GOT3 (cell line): ENCODE data around the gene FAM3B.
"Not testable (repeated sequence)": the region's sequence is repeated elsewhere in the genome, so short reads cannot be mapped to it uniquely, and the experiment has no call there.

ENCODE experiments used
- DNase-seq: peaks from one replicate; lab custom pipeline; 2025; ENCODE audit warnings: mixed read lengths; lab: John Stamatoyannopoulos, UW

Gene FAM3B

GRCh38 chr21:41316200-41317062, at the start of gene FAM3B:
FAM3B (plus strand) TSS chr21:41316801; CDS start chr21:41316880, 79 bp downstream.
- no peak for DNase-seq

- no peak for DNase-seq
Observed at GRCh38 chr21:41267346-41267745, 49.3 kb upstream of the FAM3B start.

GRCh38 chr21:41269535-41269934, 47.1 kb upstream of the FAM3B start:
- no peak for DNase-seq

- no peak for DNase-seq
Observed at GRCh38 chr21:41277196-41277595, 39.4 kb upstream of the FAM3B start.

- DNase-seq: no peak
Observed at GRCh38 chr21:41277846-41278245, 38.8 kb upstream of the FAM3B start.

GRCh38 chr21:41280115-41280919, 36.3 kb upstream of the FAM3B start:
- DNase-seq: no peak

- no peak for DNase-seq
Observed at GRCh38 chr21:41282412-41282811, 34.2 kb upstream of the FAM3B start.

GRCh38 chr21:41283211-41283818, 33.3 kb upstream of the FAM3B start:
- no peak for DNase-seq

- DNase-seq: no peak
Observed at GRCh38 chr21:41289431-41289830, 27.2 kb upstream of the FAM3B start.

GRCh38 chr21:41290106-41290799, 26.3 kb upstream of the FAM3B start:
- DNase-seq: no peak

GRCh38 chr21:41294548-41295231, 21.9 kb upstream of the FAM3B start:
- no peak for DNase-seq

- DNase-seq: no peak
Observed at GRCh38 chr21:41295721-41296254, 20.8 kb upstream of the FAM3B start.

GRCh38 chr21:41302976-41303375, 13.6 kb upstream of the FAM3B start:
- DNase-seq: no peak

GRCh38 chr21:41304068-41304720, 12.4 kb upstream of the FAM3B start:
- DNase-seq: no peak

GRCh38 chr21:41307219-41307618, 9.4 kb upstream of the FAM3B start:
- DNase-seq: no peak

GRCh38 chr21:41313285-41314164, 3.1 kb upstream of the FAM3B start:
- not testable (repeated sequence) for DNase-seq

GRCh38 chr21:41315726-41316125, 875 bp upstream of the FAM3B start:
- DNase-seq: no peak

GRCh38 chr21:41317063-41317392, 427 bp downstream of the FAM3B start:
- DNase-seq: no peak

GRCh38 chr21:41317458-41317857, 857 bp downstream of the FAM3B start:
- no peak for DNase-seq

- DNase-seq: no peak
Observed at GRCh38 chr21:41318218-41318617, 1.6 kb downstream of the FAM3B start.
